OCI-LY1 (cell line): ENCODE data around the gene CELF6.

Source experiments
- H2AFZ ChIP-seq: fragments of 200-600 bp; sonication (generic), shearing (Covaris generic); 2 replicates; pipeline ENCODE4 v1.6.0; 2014; ENCODE audit warnings: antibody characterized with exemption, mild to moderate bottlenecking, low read length
- H3F3A ChIP-seq: fragments of 200-600 bp; sonication (generic), shearing (Covaris generic); 2 replicates; pipeline ENCODE4 v1.6.0; 2014; ENCODE audit warnings: mild to moderate bottlenecking, antibody characterized with exemption, low read length, moderate library complexity; ENCODE audit not compliant: insufficient read depth
- H3K27ac ChIP-seq: fragments of 200-600 bp; sonication (generic); 2 replicates; pipeline ENCODE4 v1.5.1; 2014; ENCODE audit warnings: low read length, mixed run types, mild to moderate bottlenecking, low read depth; ENCODE audit not compliant: poor library complexity, severe bottlenecking
- H3K27me3 ChIP-seq: fragments of 200-600 bp; sonication (generic); 2 replicates; pipeline ENCODE4 v1.6.0; 2014; ENCODE audit warnings: antibody characterized with exemption, mild to moderate bottlenecking, low read length, moderate library complexity; ENCODE audit not compliant: insufficient read depth
- H3K36me3 ChIP-seq: fragments of 200-600 bp; sonication (generic); 2 replicates; pipeline ENCODE4 v1.6.1; 2014; ENCODE audit warnings: mild to moderate bottlenecking, antibody characterized with exemption, low read length, moderate library complexity, mixed read lengths; ENCODE audit not compliant: insufficient read depth
- H3K4me1 ChIP-seq: fragments of 200-600 bp; sonication (generic); 2 replicates; pipeline ENCODE4 v1.5.1; 2014; ENCODE audit warnings: mild to moderate bottlenecking, low read length, moderate library complexity; ENCODE audit not compliant: insufficient read depth, severe bottlenecking
- H3K4me2 ChIP-seq: fragments of 200-600 bp; sonication (generic), shearing (Covaris generic); 2 replicates; pipeline ENCODE4 v1.6.1; 2014; ENCODE audit warnings: low read length
- H3K4me3 ChIP-seq: fragments of 200-600 bp; sonication (generic); 2 replicates; pipeline ENCODE4 v1.5.1; 2014; ENCODE audit warnings: low read length, low read depth, mild to moderate bottlenecking, mixed read lengths; ENCODE audit not compliant: poor library complexity, severe bottlenecking
- H3K79me2 ChIP-seq: fragments of 200-600 bp; shearing (Covaris generic); 2 replicates; pipeline ENCODE4 v1.6.1; 2016; ENCODE audit warnings: mixed run types, low read length, mixed read lengths; ENCODE audit not compliant: insufficient read depth
- H3K9ac ChIP-seq: fragments of 200-600 bp; sonication (generic), shearing (Covaris generic); 2 replicates; pipeline ENCODE4 v1.6.1; 2014; ENCODE audit warnings: mild to moderate bottlenecking, low read length, mixed read lengths
- H3K9me2 ChIP-seq: fragments of 200-600 bp; sonication (generic), shearing (Covaris generic); 2 replicates; pipeline ENCODE4 v1.6.1; 2014; ENCODE audit warnings: low read depth, mild to moderate bottlenecking, low read length, mixed read lengths
- H3K9me3 ChIP-seq: fragments of 200-600 bp; shearing (Covaris generic); 2 replicates; pipeline ENCODE4 v1.6.1; 2014; ENCODE audit warnings: low read length, mixed read lengths
- H4K20me1 ChIP-seq: fragments of 200-600 bp; sonication (generic), shearing (Covaris generic); 2 replicates; pipeline ENCODE4 v1.6.0; 2016; ENCODE audit warnings: mild to moderate bottlenecking, low read length; ENCODE audit not compliant: insufficient read depth
- EZH2 ChIP-seq: fragments of 200-600 bp; sonication (generic), shearing (Covaris generic); IDR thresholded peaks from 2 replicates; pipeline ENCODE4 v1.8.0; 2017; ENCODE audit warnings: borderline replicate concordance, mixed run types, mild to moderate bottlenecking, antibody characterized with exemption, low read length, moderate library complexity, mixed read lengths
- TF ChIP-seq, protein P1 (sequence below): fragments of 200-600 bp; sonication (generic), shearing (Covaris generic); IDR thresholded peaks from 2 replicates; pipeline ENCODE4 v1.5.1; 2017; ENCODE audit warnings: mild to moderate bottlenecking, antibody characterized with exemption, low read length, moderate library complexity, mixed read lengths

The CELF6 gene

DNA sequence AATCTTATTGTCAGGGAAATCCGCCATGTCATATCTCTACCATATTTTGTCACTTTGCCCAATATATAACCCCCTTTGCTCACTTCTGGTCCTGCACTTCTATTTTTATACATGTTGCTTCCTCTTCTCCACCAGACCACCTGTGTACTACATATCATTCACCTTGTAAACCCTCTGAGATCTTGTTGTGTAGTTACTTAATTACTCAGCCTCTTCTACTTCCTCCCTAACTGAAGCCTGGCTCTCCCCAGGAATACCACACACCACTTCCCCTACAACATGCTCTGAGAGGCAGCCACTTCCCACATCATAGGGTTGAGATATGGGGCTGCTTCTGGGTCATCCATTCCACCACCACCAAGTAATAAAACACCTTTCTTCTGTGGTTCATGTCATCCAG, 45.9 kb upstream of the CELF6 start:
- H3K4me1 ChIP-seq = no peaks in the 10 kb centered on the region
- no peak for TF ChIP-seq EZH2
- TF ChIP-seq, protein P1, sequence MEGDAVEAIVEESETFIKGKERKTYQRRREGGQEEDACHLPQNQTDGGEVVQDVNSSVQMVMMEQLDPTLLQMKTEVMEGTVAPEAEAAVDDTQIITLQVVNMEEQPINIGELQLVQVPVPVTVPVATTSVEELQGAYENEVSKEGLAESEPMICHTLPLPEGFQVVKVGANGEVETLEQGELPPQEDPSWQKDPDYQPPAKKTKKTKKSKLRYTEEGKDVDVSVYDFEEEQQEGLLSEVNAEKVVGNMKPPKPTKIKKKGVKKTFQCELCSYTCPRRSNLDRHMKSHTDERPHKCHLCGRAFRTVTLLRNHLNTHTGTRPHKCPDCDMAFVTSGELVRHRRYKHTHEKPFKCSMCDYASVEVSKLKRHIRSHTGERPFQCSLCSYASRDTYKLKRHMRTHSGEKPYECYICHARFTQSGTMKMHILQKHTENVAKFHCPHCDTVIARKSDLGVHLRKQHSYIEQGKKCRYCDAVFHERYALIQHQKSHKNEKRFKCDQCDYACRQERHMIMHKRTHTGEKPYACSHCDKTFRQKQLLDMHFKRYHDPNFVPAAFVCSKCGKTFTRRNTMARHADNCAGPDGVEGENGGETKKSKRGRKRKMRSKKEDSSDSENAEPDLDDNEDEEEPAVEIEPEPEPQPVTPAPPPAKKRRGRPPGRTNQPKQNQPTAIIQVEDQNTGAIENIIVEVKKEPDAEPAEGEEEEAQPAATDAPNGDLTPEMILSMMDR = no peak
- H3K79me2 ChIP-seq = no peaks in the 10 kb centered on the region
- no peak overlapping the region for H3K9ac ChIP-seq
- H3F3A ChIP-seq = no peaks in the 10 kb centered on the region
- no peaks in the 10 kb centered on the region for H3K9me2 ChIP-seq
- H3K36me3 ChIP-seq = peaks cover 7% of the 10 kb centered on the region; the same call in 1 of the 2 replicates
- no peaks in the 10 kb centered on the region for H4K20me1 ChIP-seq
- H3K4me3 ChIP-seq = no peak overlapping the region
- no peaks in the 10 kb centered on the region for H3K27me3 ChIP-seq
- no peaks in the 10 kb centered on the region for H3K9me3 ChIP-seq
- H3K27ac ChIP-seq = no peak overlapping the region
- H3K4me2 ChIP-seq = no peak overlapping the region
- H2AFZ ChIP-seq = no peak overlapping the region

DNA sequence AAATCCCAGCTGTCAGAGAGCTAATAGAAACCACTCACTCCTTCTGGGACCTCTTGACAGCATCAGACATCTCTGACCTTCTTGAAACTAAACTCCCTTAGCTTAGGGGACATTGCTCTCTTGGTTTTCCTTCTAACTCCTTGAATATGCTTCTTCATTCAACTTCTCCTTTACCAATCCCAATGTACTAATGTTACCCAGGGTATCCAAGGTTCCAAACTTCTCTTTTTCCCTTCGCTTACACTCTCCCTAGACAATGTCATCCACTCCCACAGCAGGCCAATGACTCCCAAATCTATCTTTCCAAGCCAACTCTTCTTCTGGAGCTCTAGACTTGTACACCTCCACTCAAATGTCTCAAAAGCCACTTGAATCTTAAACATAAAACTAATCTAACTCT, 41.2 kb upstream of the CELF6 start:
- Histone ChIP-seq H4K20me1 (no peaks in the 10 kb centered on the region), H3K36me3 (peaks cover 6% of the 10 kb centered on the region), H3K9me2 (no peaks in the 10 kb centered on the region), H3K4me1 (peaks cover 7% of the 10 kb centered on the region), H3F3A (no peaks in the 10 kb centered on the region), H2AFZ (no peak overlapping the region), H3K27ac (no peak overlapping the region), H3K4me2 (no peak overlapping the region), H3K9me3 (no peaks in the 10 kb centered on the region), H3K79me2 (no peaks in the 10 kb centered on the region), H3K4me3 (no peak overlapping the region), H3K9ac (no peak overlapping the region), H3K27me3 (no peaks in the 10 kb centered on the region)
- no peak for TF ChIP-seq EZH2
- TF ChIP-seq, protein P1 = no peak

DNA sequence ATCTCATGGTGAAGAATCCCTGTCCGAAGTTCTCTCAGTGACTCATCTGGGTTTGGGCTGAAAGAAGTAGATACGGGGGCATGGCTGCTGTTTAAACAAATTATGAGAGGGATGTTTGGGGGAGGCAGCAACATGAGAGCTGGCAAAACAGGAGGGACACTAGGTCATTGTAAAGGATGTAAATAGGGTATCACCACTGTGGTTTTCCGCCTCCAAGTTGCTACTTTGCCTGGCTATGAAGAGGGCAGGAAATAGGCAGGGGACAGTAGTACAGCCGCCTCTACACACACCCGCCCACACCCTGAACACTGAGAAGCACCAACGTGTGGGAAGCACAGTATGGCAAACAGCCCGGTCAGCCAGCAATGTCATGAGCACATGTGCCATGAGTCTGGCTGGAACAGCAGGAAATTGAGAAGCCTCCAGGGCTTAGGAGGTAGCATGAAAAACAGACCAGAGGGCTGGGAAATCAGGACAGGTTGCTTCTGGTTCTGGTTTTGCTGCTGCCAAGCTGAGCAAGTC, 38.8 kb upstream of the CELF6 start:
- peaks cover 25% of the 10 kb centered on the region for H3K36me3 ChIP-seq

More for the DNA sequence above, 38.8 kb upstream of the CELF6 start:
- H3K79me2 ChIP-seq = no peaks in the 10 kb centered on the region
- no peaks in the 10 kb centered on the region for H3K27me3 ChIP-seq
- H4K20me1 ChIP-seq = no peaks in the 10 kb centered on the region
- no peaks in the 10 kb centered on the region for H3K9me2 ChIP-seq
- H3K4me2 ChIP-seq = no peak overlapping the region
- TF ChIP-seq, protein P1 = no peak
- no peak for TF ChIP-seq EZH2
- H2AFZ ChIP-seq = no peak overlapping the region
- H3K27ac ChIP-seq = no peak overlapping the region
- H3K9me3 ChIP-seq = no peaks in the 10 kb centered on the region
- H3F3A ChIP-seq = no peaks in the 10 kb centered on the region
- no peak overlapping the region for H3K9ac ChIP-seq
- H3K4me1 ChIP-seq = peaks cover 7% of the 10 kb centered on the region
- no peak overlapping the region for H3K4me3 ChIP-seq
